Measurements from ENCODE around the gene RNF149.
"Not testable (repeated sequence)": the region's sequence is repeated elsewhere in the genome, so short reads cannot be mapped to it uniquely, and the experiment has no call there.

RNF149 gene

DNA sequence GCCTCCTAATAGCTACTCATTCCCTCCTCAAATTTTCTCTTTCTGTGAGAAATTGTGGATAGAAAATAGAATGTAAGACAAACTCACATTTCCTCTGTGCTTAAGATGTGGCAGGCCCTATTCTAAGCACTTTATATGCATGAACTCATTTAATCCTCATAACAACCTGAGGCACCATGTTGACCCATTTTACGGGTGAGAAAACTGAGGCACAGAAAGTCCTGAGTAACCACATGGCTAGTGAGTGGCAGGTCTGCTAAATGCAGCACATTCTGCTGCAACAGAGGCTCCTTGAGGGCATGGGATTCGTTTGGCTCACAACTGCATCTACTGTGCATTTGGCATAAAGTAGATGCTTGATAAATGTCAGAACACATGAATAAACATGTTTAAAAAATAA lies 22.7 kb upstream of the RNF149 start:
- DNase-seq (ENCODE audit: low read depth, low spot score), result no peak

DNA sequence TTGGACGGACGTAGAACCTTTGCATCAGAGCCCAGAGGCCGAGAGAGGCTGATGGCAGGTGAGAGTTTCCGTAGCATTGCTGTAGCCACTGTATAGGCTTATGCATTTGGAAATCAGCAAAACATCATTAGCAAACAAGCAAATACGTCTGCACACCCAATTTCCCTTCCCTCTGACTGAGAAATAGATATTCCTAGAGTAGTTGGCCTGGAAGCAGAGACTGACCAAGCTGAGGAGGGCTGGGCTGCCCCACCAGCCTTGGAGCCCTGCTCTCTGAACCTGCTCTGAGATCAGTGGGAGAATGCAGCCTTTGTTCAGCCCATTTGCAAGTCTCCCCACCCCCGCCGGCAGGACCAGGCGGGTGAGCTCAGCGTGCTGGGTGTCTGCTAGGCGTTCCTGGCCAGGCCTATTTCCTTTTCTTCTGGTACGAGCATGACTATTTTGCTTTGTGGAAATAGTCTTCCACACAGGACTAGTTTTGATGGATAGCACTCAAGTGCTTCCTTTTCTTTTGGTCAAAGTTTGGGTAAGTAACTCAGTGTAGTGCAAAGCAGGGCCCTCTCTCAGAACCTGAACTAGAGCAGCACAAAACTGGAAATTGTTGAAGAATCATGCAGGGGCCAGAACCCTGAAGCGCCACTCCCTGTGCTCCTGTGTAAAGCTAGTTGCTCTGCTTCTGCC lies 21.9 kb upstream of the RNF149 start:
- DNase-seq (ENCODE audit: low read depth, low spot score), result no peak

DNA sequence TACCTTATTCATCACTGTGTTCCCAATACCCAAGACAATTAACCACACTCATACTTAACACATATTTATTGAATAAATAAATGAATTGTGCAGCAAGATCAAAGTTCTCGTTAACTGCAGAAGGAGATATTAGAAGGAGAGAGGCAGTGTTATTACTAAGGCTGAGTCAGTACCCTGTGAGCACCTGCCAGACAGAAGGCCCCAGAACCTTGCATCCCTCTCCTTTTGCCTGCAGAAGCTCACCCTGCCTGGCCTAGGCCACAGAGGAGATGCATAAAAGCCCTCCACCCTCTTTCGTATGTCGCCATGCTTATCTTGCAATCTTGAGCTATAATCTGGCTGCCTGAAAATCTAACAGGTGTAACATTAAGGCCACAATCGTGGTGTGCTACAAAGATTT lies 20.5 kb upstream of the RNF149 start:
- DNase-seq (ENCODE audit: low read depth, low spot score), result no peak

DNA sequence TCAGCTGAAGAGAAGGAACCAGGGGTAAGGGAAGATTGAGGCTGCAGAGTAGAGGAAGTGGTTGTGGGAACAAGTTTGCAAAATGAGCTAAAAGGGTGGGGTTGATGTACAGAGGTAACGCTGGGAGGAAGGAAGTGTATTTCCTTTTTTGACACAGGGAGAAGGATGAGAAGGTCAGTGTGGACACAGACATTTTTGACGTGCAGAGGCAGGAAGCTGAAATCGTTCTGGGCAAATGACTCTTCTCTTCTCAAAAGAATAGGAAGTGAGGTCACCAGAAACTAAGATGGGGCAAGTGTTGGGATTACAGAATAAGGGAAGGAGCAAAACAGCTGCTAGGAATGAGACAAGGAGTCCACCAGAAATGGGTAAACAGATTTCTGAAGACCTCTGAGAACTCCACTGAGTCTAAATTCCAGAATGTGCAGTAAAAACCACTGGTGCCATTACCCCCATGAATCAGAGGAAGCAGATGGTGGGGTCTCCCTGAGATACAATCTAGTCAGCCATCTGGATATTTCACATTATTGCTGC lies 20.0 kb upstream of the RNF149 start:
- DNase-seq (ENCODE audit: low read depth, low spot score), result no peak

DNA sequence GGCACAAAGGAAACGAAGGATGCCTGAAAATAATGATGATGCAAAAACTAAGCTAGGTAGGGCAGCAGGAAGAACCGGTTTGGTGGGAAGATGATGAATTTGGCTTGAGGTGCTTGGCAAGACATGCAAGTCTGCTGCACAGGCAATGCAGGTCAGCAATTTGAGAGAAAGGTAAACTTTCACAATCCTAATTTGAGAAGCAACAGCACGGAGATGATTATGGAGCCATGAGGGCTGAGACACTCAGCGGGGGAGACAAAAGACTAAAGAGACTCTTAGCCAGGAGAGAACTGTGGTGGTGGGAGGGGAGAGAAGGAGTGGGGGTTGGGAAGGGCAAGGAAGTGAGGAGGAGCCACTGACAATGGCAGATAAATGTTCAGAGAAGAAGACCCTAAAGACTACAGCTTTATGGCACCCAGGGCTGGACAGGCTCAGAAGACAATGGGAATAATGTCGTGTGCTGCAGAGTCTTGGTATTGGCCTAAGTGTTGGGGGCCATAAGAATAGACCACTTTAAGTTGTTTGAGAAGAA lies 19.4 kb upstream of the RNF149 start:
- DNase-seq (ENCODE audit: low read depth, low spot score), result no peak

DNA sequence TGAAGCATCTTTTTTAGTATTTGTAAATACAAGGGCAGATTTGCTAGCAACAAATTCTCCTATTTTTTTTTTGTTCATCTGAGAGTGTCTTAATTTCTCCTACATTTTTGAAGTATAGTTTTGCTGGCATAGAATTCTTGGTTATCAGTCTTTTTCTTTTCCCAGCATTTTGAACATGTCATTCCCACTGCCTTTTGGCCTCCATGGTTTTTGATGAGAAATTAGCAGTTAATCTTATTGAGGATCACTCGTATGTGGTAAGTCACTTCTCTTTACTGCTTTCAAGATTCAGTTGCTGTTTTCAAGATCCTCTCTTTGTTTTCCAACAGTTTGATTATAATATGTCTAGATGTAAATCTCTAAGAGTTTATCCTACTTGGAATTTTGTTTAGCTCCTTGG lies 16.9 kb upstream of the RNF149 start:
- no peak for DNase-seq (ENCODE audit: low read depth, low spot score)

DNA sequence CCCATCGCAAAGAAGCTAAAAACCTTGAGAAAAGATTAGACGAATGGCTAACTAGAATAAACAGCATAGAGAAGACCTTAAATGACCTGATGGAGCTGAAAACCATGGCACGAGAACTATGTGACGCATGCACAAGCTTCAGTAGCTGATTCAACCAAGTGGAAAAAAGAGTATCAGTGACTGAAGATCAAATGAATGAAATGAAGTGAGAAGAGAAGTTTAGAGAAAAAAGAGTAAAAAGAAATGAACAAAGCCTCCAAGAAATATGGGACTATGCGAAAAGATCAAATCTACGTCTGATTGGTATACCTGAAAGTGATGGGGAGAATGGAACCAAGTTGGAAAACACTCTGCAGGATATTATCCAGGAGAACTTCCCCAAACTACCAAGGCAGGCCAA lies 8.1 kb upstream of the RNF149 start:
- not testable (repeated sequence) for DNase-seq (ENCODE audit: low read depth, low spot score)

DNA sequence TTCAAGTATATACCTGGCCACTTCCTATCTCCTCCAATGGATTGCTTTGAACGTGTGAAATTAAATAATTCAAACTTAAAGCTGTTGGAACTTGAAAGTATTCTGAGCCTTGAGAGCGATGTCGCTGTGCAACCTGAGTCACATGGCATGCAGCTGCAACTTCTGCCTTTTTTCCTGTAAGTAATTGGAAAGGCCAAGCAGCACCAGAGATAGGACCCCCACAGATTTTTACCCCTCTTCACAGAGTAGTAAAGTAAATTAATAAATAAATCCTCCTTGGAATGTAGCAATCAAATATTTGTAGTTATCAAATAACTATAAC lies 3.2 kb upstream of the RNF149 start:
- no peak for DNase-seq (ENCODE audit: low read depth, low spot score)

DNA sequence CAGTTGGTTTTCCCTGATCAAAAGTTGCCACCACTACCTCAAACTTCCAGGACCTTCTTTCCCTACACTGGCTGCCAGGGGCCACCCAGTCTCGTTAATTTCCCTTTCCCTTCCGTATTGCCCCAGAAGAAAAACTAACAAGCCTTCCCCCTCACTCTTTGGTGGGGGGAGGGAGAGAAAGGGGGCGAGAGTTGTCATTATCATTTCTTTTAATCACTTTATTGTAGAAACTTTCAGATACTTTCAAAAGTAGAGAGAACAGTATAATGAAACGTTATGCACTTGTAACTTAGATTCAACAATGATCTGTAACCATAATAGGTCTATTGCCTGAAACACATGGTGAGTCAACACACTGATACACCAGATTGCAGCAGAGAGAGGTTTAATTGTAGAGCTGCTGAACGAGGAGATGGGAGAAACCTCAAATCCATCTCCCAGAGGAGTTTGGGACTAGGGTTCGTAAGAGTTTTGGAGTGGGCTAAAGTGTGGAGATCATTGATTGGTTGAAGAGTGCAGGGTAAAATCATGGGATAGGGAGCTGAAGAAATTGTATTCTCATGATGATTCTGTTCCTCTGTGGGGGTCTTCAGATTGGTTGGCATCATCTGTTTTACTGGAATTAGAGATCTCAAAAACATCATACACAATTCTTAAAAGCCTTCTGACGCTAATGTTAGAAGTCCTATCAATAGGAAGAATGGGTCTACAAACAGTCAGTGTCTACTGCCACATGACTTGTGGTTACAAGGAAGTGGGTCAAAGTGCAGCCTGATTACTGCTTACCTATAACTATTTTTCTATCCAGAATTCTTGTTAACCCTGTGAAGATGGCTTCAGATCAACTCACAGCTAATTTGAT lies 2.6 kb upstream of the RNF149 start:
- DNase-seq (ENCODE audit: low read depth, low spot score), result no peak

- DNase-seq (ENCODE audit: low read depth, low spot score), result no peak
Measured at GRCh38 chr2:101310090-101310833, 1.8 kb upstream of the RNF149 start.

DNA sequence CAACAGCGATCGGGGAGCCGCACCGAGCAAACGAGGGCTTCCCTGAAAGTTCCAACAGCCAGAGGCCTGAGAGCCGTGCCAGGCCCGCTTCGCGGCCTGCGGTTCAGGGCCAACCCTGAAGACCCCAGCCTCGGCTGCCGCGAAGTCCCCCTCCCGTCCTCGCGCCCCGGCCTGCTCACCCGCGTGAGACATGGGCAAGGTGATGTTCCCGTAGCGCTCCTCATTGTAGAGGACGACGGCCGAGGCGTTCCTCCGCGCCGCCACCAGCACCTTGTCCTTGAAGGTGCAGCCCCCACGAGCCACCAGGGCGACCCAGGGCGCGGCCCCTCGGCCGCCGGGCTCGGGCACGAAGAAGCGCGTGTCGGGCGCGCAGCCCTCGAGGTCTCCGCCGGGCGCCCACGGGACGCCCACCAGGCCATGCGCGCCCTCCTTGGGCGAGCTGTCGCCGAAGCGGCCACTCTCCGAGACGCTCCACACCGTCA lies 510 bp downstream of the RNF149 start:
- no peak for DNase-seq (ENCODE audit: low read depth, low spot score)

DNA sequence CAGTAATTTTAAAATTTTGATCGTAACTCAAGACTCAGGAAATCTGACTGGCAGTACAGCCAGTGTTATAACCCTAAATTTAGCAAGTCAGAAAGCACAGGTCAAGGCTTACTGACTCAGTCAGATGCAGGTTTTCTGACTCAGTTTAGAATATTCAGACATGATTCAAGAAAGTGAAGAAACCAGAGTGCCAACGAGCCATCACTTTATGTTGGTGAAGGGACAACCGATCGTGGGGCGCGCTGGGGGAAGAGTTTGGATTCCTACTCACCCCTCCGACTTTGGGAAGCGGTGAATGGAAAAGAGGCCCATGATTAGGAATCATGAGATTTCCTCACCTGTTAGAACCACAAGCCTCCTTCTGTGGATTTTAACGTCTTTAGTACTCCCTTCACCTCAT lies 998 bp downstream of the RNF149 start:
- no peak for DNase-seq (ENCODE audit: low read depth, low spot score)

GRCh38 chr2:101306410-101306809 lies 2.1 kb downstream of the RNF149 start:
- no peak for DNase-seq (ENCODE audit: low read depth, low spot score)

DNA sequence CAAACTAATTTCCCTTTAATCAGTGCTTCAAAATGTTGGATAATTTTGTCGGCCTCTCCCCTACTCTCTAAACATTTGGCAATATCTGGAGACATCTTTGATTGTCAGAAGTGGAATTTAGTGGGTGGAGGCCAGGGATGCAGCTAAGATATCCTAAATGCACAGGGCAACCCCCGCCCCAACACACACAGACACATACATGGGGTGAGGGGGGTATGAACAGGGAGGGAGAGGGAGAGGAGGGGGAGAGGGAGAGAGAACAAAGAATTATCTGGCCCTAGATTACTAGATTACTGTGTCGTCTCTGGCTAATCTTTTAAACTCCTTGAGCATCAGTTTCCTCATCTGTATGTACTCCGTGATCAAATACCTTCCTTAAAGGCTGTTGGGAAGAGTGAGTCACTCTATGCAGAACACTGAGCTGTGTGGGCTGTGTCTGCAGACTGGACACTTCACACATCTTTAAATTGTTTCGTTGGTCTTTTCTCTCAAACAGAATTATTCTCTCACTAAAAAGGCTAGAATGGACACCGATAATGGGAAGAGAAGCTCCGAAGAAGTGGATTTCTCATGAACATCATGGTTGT lies 2.9 kb downstream of the RNF149 start:
- no peak for DNase-seq (ENCODE audit: low read depth, low spot score)

GRCh38 chr2:101305035-101305434 lies 3.5 kb downstream of the RNF149 start:
- DNase-seq (ENCODE audit: low read depth, low spot score), result no peak

DNA sequence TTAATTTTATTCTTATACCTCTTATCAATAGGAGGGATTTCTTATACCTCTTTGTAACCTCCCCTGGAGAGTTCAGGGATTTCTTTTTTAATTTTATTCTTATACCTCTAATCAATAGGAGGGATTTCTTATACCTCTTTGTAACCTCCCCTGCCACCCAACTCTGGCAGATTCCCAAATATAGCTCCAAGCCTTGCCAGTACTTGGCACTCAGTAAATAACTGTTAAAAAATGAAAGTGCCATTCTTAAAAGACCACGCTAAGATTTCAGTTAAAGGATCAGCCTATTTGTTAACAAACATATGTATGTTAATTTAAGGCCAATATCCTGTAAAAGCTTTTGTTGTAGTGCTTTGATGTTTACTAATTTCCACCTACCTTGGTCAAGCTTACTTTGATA lies 4.8 kb downstream of the RNF149 start:
- no peak for DNase-seq (ENCODE audit: low read depth, low spot score)

GRCh38 chr2:101302016-101302415 lies 6.5 kb downstream of the RNF149 start:
- DNase-seq (ENCODE audit: low read depth, low spot score), result no peak

DNA sequence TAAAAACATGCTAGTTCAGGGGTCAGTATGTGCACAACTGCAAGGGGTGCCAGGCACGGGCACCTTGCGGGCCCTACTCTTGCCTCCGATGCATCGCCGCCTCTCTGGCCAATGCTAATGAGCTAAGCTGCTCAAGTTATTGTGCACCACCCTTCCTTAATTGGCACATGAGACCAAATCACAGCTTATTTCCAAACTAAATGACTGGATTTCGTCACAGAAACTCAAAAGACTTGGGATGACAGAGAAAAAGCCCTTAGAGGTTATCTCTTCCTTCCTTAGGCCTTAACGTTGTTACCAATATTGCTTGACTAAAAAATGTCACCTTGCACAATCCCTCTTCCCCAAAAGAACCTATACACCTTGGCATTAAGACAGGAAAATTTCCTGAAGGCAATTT lies 7.7 kb downstream of the RNF149 start:
- DNase-seq (ENCODE audit: low read depth, low spot score), result no peak

DNA sequence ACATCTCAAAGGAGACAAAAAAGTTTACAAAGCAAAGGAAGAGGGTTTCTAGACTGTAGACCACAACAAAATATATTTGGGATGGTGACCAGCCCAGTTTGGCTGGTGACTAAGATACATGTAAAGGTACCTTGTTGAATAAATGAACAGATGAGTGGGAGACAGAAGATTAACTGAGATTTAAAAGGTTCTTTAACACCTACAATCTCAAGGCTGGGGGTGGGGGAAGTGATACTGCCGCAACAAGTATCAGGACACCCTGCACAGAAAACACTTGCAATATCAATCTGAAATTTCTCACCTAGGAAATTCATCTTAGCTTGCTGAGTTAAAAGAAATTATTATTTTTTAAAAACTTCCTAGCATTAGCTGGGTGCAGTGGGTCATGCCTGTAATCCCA lies 8.3 kb downstream of the RNF149 start:
- no peak for DNase-seq (ENCODE audit: low read depth, low spot score)

DNA sequence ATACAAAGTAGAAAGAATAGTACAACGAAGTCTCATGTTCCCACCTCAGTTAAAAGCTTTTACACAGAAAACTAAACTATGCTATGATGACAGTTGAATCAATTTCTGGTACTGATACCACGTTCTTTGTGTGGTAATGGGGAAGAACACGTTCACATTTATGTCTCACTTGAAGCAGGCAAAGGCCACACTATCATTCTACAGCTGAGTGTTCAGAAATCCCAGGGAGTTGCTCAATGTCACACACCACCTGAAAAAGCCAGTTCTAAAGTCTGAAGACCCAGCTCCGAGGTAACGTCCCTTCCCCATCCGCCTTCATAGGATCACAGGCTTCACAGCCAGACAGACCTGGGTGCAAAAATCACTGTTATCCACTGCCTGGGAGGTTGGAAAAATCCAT lies 8.9 kb downstream of the RNF149 start:
- no peak for DNase-seq (ENCODE audit: low read depth, low spot score)

- DNase-seq (ENCODE audit: low read depth, low spot score), result no peak
Measured at GRCh38 chr2:101297383-101297782, 11.1 kb downstream of the RNF149 start.

- DNase-seq (ENCODE audit: low read depth, low spot score), result no peak
Measured at GRCh38 chr2:101296371-101296770, 12.1 kb downstream of the RNF149 start.

Measured in brain pericyte (primary cell).